GM19328 (cell line): ENCODE data around the gene TPT1.
"Not testable (repeated sequence)": the region's sequence is repeated elsewhere in the genome, so short reads cannot be mapped to it uniquely, and the experiment has no call there.

Experiments
- ATAC-seq: cut with Tn5 transposase; IDR thresholded peaks from one replicate; pipeline ENCODE4 v1.9.1; 2021; ENCODE audit warnings: mild to moderate bottlenecking, moderate library complexity; ENCODE audit not compliant: unreplicated experiment

TPT1 gene

GRCh38 chr13:45303866-45304265 lies 37.1 kb downstream of the TPT1 start:
- ATAC-seq: no peak

DNA sequence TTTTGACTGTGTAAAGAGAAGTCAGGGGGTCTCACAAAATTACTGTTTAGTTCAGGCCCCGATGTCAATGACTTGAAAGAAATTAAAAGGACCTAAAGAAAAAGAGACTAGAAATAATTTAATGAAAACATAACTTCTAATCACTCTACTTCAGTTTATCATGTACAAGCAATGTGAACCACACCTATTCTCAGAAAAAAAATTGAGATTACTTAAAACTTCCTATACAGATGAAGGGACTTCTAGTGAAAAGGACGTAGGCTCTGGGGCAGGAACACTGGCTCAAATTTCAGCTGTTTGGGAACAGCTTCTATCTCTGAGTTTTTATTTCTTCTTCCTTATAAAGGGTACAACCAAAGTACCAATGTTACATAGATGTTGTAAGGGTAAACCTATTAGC lies 38.0 kb downstream of the TPT1 start:
- ATAC-seq: no peak

- no peak for ATAC-seq
Observed at GRCh38 chr13:45302507-45302906, 38.5 kb downstream of the TPT1 start.

- no peak for ATAC-seq
Observed at GRCh38 chr13:45301263-45301662, 39.7 kb downstream of the TPT1 start.

DNA sequence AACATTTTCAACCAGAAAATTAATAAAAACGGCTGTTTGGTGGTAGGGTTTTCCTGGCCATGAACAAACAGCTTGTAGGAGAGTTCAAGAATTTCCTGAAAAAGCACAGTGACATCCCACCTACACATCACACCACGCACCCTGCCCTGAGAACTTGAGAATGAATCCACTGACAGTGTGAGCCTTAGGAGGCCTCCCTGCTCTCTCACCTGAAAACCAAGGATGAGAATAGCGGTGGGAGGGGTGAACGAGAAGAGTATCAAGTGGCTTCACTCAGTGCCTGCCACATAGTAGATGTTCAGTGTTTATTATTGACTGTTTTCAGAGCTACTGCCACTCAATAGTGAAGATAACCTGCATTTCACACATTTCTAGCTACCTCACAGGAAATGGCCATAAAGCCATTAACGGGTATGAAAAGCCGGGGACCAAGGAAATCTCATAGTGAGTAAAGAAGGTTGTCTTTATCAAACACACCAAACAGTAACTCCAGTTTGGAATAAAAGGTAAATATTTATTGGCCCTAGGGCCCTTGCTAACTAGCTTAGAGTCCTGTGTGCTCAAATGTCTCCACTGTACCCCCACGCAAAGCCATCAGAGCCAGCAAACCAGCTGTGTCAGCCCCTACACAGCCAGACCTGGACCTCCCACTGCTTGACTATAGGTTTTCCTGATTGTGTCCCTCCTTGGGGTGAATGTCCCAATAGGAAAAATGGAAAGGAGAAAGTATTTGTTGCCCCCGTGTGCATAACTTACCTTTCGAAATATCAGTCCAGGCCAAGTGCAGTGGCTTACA lies 40.6 kb downstream of the TPT1 start:
- ATAC-seq: no peak

DNA sequence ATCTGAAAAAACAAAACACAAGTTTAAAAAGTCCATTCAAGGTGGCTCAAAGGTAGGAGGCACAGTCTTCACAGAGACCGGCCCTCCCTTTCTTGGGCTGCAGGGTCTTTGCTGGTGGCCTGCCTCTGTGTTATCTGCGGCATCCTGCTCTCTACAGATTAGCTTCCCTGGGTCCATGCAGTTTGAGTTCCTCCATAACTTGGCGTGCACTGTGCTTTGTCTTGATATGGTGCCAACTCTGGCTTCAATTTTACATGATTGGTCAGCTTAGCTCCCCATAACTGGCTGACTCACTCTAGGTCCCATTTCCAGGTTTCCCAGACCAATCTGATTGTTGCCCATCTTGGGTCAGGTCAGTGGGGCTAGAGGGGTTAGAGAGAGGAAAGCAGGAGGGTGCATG lies 41.8 kb downstream of the TPT1 start:
- no peak for ATAC-seq

DNA sequence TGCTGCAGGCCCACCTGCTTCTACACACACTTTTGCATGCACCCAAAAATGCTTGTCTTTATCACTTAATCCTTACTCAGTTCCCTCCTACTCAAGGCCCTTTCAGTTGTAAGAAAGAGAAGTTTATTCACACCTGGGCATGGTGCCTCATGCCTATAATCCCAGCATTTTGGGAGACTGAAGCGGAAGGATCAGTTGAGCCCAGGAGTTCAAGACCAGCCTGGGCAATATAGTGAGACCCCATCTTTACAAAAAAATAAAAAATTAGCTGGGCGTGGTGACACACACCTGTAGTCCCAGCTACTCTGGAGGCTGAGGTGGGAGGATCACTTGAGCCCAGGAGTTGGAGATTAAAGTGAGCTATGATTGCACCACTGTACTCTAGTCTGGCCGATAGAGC lies 42.4 kb downstream of the TPT1 start:
- ATAC-seq: not testable (repeated sequence)

- no peak for ATAC-seq
Observed at GRCh38 chr13:45298206-45298505, 42.8 kb downstream of the TPT1 start.

DNA sequence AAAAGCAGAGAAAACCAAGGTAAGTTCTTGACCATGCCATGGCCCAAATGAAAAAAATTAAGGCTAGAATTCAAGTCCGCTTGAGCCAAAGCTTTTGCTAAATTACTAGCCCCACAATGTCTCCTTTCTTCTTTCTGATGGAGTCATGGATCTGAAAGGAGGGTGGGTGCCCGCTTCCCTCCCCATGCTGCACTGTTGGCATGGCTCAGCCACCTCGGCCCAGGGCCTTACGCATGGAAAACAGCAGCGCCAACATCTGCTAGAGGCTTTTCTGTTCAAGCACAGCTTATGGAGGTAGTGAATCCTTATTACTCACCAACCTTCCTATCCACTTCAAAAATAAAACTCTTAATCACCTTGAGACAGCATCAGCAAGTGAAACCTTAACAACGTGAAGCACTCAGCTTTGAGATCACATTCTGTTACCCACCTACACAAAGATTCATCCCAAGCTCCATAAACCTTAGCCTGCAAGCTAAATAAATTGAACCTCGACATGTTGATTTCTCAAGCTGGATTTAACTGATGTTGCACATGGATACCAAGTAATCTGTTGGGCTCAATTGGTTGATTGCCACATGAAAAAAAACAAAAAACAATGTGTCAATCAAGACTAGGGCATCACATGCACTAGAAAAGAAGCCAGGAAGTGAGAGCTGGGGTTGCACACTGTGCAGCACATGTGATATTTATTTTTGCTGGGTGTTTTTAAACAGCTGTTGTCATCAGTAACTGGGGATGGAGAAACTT lies 43.4 kb downstream of the TPT1 start:
- ATAC-seq: no peak

DNA sequence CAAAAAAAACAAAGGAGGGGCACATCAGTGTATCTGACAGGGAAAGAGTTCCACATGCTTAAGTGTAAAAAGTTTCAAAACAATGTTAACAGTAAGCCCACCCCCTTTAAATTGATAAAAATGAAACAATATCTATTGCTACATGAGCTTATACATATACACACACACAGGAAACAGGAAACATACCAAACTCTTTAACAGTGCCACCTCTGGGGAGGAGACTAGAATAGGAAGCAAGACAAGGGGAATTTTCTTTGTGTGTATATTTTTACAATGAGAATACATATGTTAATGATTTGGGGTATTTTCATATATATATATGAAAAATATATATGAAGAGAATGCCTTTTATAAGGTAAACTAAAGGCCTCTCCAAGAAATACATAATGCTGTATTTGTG lies 44.7 kb downstream of the TPT1 start:
- ATAC-seq: no peak

- no peak for ATAC-seq
Observed at GRCh38 chr13:45295536-45295935, 45.4 kb downstream of the TPT1 start.

- no peak for ATAC-seq
Observed at GRCh38 chr13:45292176-45292575, 48.8 kb downstream of the TPT1 start.

GRCh38 chr13:45289936-45290563 lies 50.9 kb downstream of the TPT1 start:
- no peak for ATAC-seq
